Vagina (tissue), 2 donors: ENCODE results near the gene SYS1. TPM values are rescaled to one million over a fixed set of nuclear protein-coding genes. Genes with fewer than 3 reads are reported as not detected.

Source experiments
- DNase-seq, 2 donors: peaks; one replicate each; pipeline ENCODE4 v3.0.0-alpha.2; 2017; ENCODE audit errors: extremely low spot score in 2 of 2
- H3K27ac ChIP-seq: fragments of 200-600 bp; sonication (generic); one replicate; pipeline ENCODE4 v1.5.1; 2019
- H3K27me3 ChIP-seq: fragments of 200-600 bp; sonication (generic); one replicate; pipeline ENCODE4 v1.5.1; 2019
- H3K36me3 ChIP-seq, 2 donors: fragments of 200-600 bp; sonication (generic); one replicate each; pipeline ENCODE4 v1.5.1; 2017 to 2019
- H3K4me1 ChIP-seq: fragments of 200-600 bp; sonication (generic); one replicate; pipeline ENCODE4 v1.5.1; 2019
- H3K4me3 ChIP-seq, 2 donors: fragments of 200-600 bp; sonication (generic); 1 replicate in 1 of 2; 2 replicates in 1 of 2; pipeline ENCODE4 v1.5.1; 2016 to 2019
- H3K9me3 ChIP-seq: fragments of 200-600 bp; sonication (generic); one replicate; pipeline ENCODE4 v1.5.1; 2019
- POLR2A ChIP-seq, 2 donors: fragments of 450-650 bp; IDR thresholded peaks; one replicate each; pipeline ENCODE4 v1.6.1; 2017; ENCODE audit warnings: antibody characterized with exemption in 2 of 2, mild to moderate bottlenecking in 2 of 2, moderate library complexity in 2 of 2
- POLR2AphosphoS5 ChIP-seq, 2 donors: sonication (generic); formaldehyde crosslinking; IDR thresholded peaks; one replicate each; pipeline ENCODE4 v1.9.0; 2017; ENCODE audit warnings: antibody characterized with exemption in 2 of 2, mild to moderate bottlenecking in 2 of 2, low read depth in 1 of 2; ENCODE audit not compliant: insufficient read depth in 1 of 2
- intact Hi-C: fragments of 100-400 bp; cut with DNase I; formaldehyde crosslinking; loops from one replicate; pipeline ENCODE4 v1.15.1; 2023
- total RNA-seq: library from RNA; depleted of rRNA; stranded (reverse); fragments of >200 nt; gene quantifications from one replicate; pipeline ENCODE4 v1.2.3, GENCODE V29; 2016
- TF ChIP-seq, protein P1 (sequence below), 3 experiments: fragments of 450-650 bp in 2 of 3; fragments of 200-600 bp in 1 of 3; sonication (generic) in 1 of 3; IDR thresholded peaks; one replicate each; pipeline ENCODE4 v1.5.1; 2017 to 2019; ENCODE audit warnings: antibody characterized with exemption in 3 of 3, mild to moderate bottlenecking in 2 of 3, moderate library complexity in 2 of 3

Gene SYS1
- total RNA-seq: 44.9 TPM

DNA sequence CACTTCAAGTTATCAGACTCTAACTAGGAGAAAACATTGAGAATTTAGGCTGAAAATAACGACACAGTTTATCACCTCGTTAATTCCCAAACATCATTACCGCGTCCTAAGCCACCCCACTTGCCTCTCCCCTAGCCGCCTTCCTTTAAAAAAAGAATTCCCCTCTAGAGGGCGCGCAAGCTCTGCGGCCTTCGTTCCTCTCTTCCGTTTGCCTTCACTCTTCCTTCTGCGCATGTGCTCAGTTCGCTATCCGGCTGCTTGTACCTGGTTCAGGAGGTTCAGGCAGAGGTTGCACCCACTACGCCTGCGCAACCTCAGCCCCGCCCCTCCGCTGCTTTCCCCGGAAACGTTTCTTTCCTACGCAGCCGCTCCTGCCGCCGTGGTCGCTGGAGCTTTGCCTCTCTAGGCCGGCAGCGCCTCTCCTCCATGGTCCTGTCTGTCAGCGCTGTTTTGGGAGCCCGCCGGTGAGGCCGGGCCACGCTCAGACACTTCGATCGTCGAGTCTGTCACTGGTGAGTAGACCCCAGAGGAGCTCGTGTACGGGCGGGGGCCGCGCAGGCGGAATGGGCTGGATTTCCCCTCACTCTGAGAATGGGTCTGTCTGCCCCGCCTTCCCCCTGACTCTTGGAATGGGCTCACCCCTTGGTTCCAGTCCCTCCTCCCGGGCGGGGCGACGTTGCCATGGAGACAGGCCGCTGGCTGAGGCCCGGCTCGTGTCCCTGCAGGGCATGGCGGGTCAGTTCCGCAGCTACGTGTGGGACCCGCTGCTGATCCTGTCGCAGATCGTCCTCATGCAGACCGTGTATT, at the start of gene SYS1:
Gene SYS1 (plus strand): TSS at position 353 of the 807 bp plus-strand sequence. CDS start 376 bp downstream, at position 729.
- TF ChIP-seq, protein P1, sequence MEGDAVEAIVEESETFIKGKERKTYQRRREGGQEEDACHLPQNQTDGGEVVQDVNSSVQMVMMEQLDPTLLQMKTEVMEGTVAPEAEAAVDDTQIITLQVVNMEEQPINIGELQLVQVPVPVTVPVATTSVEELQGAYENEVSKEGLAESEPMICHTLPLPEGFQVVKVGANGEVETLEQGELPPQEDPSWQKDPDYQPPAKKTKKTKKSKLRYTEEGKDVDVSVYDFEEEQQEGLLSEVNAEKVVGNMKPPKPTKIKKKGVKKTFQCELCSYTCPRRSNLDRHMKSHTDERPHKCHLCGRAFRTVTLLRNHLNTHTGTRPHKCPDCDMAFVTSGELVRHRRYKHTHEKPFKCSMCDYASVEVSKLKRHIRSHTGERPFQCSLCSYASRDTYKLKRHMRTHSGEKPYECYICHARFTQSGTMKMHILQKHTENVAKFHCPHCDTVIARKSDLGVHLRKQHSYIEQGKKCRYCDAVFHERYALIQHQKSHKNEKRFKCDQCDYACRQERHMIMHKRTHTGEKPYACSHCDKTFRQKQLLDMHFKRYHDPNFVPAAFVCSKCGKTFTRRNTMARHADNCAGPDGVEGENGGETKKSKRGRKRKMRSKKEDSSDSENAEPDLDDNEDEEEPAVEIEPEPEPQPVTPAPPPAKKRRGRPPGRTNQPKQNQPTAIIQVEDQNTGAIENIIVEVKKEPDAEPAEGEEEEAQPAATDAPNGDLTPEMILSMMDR (IDR thresholded peaks at IDR 0.05): peak; percentile 85 to 95 (median 86)
- TF ChIP-seq POLR2AphosphoS5 (IDR thresholded peaks at IDR 0.05; ENCODE audit: insufficient read depth in 1 of 2, low read depth in 1 of 2) (peak; percentile 100), POLR2A (IDR thresholded peaks at IDR 0.05) (peak in 1 of 2 donors; percentile 70)
- Histone ChIP-seq H3K4me3 (peak within 1 kb of the TSS; percentile 68 to 70), H3K9me3 (no peaks in the 10 kb centered on the region), H3K27me3 (no peaks in the 10 kb centered on the region), H3K36me3 (peaks cover 0 to 28% of the 10 kb centered on the region in 2 donors), H3K4me1 (peaks cover 47% of the 10 kb centered on the region), H3K27ac (peak within 1 kb of the TSS; percentile 89)
- peak in 1 of 2 donors; percentile 99 for DNase-seq
- intact Hi-C loops: loop anchor here (10.0 kb wide), 1 partner anchor 412 kb away; no protein-coding TSS in a partner anchor

DNA sequence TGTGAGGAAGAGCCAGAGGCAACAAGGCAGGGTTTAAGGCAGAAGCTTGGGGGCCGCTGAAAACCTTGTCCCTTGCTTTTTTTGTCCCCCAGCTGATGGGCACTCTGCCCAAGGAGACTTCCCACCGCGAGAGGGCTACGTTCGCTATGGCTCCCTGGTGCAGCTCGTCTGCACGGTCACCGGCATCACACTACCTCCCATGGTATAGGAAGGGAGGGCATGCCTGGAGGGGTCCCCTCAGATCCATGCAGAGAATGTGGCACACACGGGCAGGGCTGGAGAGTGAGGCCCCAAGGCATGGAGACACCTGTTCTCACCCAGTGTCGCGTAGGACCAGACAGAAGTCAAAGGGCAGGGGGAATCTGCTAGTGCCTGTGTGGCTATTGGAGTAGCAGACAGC, 49.0 kb upstream of the SYS1 start:
- Histone ChIP-seq H3K4me3 (no peak overlapping the region), H3K36me3 (no peaks in the 10 kb centered on the region), H3K9me3 (no peaks in the 10 kb centered on the region), H3K4me1 (peaks cover 7% of the 10 kb centered on the region), H3K27me3 (no peaks in the 10 kb centered on the region), H3K27ac (no peak overlapping the region)
- TF ChIP-seq POLR2AphosphoS5 (IDR thresholded peaks at IDR 0.05; ENCODE audit: insufficient read depth in 1 of 2, low read depth in 1 of 2) (no peak), POLR2A (IDR thresholded peaks at IDR 0.05) (no peak)
- TF ChIP-seq, protein P1 (IDR thresholded peaks at IDR 0.05): no peak
- intact Hi-C loops: no loop called here
- DNase-seq: no peak

DNA sequence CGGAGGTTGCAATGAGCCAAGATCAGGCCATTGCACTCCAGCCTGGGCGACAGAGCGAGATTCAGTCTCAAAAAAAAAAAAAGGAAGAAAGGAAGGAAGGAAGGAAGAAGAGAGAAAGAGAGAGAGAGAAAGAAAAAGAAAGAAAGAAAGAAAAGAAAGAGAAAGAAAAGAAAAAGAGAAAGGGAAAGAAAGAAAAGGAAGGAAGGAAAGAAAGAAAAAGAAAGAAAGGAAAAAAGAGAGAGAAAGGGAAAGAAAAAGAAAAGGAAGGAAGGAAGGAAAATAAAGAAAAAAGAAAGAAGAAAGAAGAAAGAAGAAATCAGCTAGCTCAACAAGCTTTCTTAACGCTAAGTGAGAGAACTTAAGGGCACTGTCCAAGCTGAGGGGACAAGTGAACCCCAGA, 47.3 kb upstream of the SYS1 start:
- H3K27ac ChIP-seq: no peak overlapping the region
- no peaks in the 10 kb centered on the region for H3K27me3 ChIP-seq
- no peak overlapping the region for H3K4me3 ChIP-seq
- no peak for TF ChIP-seq POLR2A (IDR thresholded peaks at IDR 0.05)
- TF ChIP-seq, protein P1 (IDR thresholded peaks at IDR 0.05): no peak
- TF ChIP-seq POLR2AphosphoS5 (IDR thresholded peaks at IDR 0.05; ENCODE audit: insufficient read depth in 1 of 2, low read depth in 1 of 2): no peak
- no peak for DNase-seq
- intact Hi-C loops: loop anchor here (5.0 kb wide), 1 partner anchor 457 kb away; no protein-coding TSS in a partner anchor
- H3K9me3 ChIP-seq: no peaks in the 10 kb centered on the region
- H3K36me3 ChIP-seq: no peaks in the 10 kb centered on the region
- peaks cover 15% of the 10 kb centered on the region for H3K4me1 ChIP-seq

DNA sequence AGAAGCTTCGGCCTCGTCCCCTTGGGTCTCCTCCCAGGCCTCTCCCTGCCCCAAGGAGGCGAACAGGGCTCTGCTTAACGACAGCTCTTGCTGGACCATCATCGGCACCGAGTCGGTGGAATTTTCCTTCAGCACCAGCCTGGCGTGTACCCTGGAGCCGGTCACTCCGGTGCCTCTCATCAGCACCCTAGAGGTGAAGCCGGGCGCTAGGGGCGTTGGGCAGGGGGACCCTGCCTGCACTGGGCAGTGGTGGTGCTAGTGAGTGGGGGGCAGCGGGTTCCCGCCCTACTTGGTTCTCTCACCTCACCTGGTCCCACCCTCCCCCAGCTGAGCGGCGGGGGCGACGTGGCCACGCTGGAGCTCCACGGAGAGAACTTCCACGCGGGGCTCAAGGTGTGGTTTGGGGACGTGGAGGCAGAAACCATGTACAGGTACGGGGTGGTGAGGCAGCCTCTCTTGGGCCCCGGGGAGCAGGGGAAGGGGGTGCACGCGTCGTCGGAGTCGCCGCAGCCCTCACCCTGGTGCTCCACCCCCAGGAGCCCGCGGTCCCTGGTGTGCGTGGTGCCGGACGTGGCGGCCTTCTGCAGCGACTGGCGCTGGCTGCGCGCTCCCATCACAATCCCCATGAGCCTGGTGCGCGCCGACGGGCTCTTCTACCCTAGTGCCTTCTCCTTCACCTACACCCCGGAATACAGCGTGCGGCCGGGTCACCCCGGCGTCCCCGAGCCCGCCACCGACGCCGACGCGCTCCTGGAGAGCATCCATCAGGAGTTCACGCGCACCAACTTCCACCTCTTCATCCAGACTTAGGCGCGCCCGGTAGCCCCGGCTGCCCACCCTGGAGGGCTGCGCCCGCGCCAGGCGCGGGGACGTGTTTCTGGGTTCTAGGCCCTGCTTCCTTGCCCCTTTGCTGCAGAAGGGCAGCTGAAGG, 46.5 kb upstream of the SYS1 start:
- TF ChIP-seq, protein P1 (IDR thresholded peaks at IDR 0.05): no peak
- TF ChIP-seq POLR2A (IDR thresholded peaks at IDR 0.05) (no peak), POLR2AphosphoS5 (IDR thresholded peaks at IDR 0.05; ENCODE audit: insufficient read depth in 1 of 2, low read depth in 1 of 2) (no peak)
- no peaks in the 10 kb centered on the region for H3K9me3 ChIP-seq
- H3K4me3 ChIP-seq: no peak overlapping the region
- no peaks in the 10 kb centered on the region for H3K36me3 ChIP-seq
- no peak overlapping the region for H3K27ac ChIP-seq
- H3K4me1 ChIP-seq: peaks cover 15% of the 10 kb centered on the region
- DNase-seq: no peak
- intact Hi-C loops: loop anchor here (5.0 kb wide), 1 partner anchor 456 kb away; no protein-coding TSS in a partner anchor
- no peaks in the 10 kb centered on the region for H3K27me3 ChIP-seq
